K562 (cell line): ENCODE data around the gene PRM1. TPM values are rescaled to one million over a fixed set of nuclear protein-coding genes. Genes with fewer than 3 reads are reported as not detected.

Source experiments
- ADNP ChIP-seq: fragments of 200-800 bp; sonication (Bioruptor generic); IDR thresholded peaks from 2 replicates; pipeline ENCODE4 v1.6.1; 2016; ENCODE audit warnings: missing genetic modification characterization, missing compliant biosample characterization
- EP300 ChIP-seq: IDR thresholded peaks from 2 replicates; pipeline ENCODE4 v1.6.1; 2012; ENCODE audit warnings: low read length, improper control_type of control experiment
- FOXA3 ChIP-seq, 2 experiments: fragments of 450-650 bp in 1 of 2; sonication (generic) in 1 of 2; formaldehyde crosslinking; IDR thresholded peaks in 1 of 2; conservative IDR thresholded peaks in 1 of 2; 2 replicates each; pipeline versions ENCODE4 v1.4.0 to v1.8.0; 2020 to 2022; ENCODE audit warnings: mild to moderate bottlenecking in 2 of 2, missing genetic modification reagents in 1 of 2
- GATAD2A ChIP-seq: fragments of 450-650 bp; IDR thresholded peaks from 2 replicates; pipeline ENCODE4 v1.6.1; 2017
- GTF2E2 ChIP-seq: fragments of 200-800 bp; sonication (Bioruptor generic); IDR thresholded peaks from 2 replicates; pipeline ENCODE4 v1.6.1; 2016; ENCODE audit warnings: missing genetic modification characterization, missing compliant biosample characterization
- JUND ChIP-seq, 2 experiments: IDR thresholded peaks; 2 replicates in 1 of 2; 3 replicates in 1 of 2; pipeline ENCODE4 v1.6.1; 2011; ENCODE audit warnings: borderline replicate concordance in 2 of 2, low read depth in 2 of 2, low read length in 2 of 2, improper control_type of control experiment in 1 of 2, missing biosample characterization in 1 of 2, missing genetic modification characterization in 1 of 2, missing genetic modification reagents in 1 of 2
- LARP7 ChIP-seq: fragments of 450-650 bp; IDR thresholded peaks from 2 replicates; pipeline ENCODE4 v1.6.1; 2016
- MAFF ChIP-seq: IDR thresholded peaks from 2 replicates; pipeline ENCODE4 v1.6.1; 2012; ENCODE audit warnings: low read length, improper control_type of control experiment
- MAZ ChIP-seq, 2 experiments: fragments of 450-650 bp in 1 of 2; sonication (generic) in 1 of 2; formaldehyde crosslinking; IDR thresholded peaks in 1 of 2; conservative IDR thresholded peaks in 1 of 2; 2 replicates each; pipeline versions ENCODE4 v1.4.0 to v1.5.0; 2020; ENCODE audit warnings: mild to moderate bottlenecking in 1 of 2, missing genetic modification reagents in 1 of 2
- NFRKB ChIP-seq: fragments of 450-650 bp; IDR thresholded peaks from 2 replicates; pipeline ENCODE4 v1.6.1; 2016; ENCODE audit warnings: low read depth
- RAD21 ChIP-seq, 2 experiments: fragments of 250-450 bp in 1 of 2; fragments of 450-650 bp in 1 of 2; sonication (Bioruptor Pico) in 1 of 2; formaldehyde crosslinking in 1 of 2; IDR thresholded peaks in 1 of 2; conservative IDR thresholded peaks in 1 of 2; 2 replicates each; pipeline versions ENCODE4 v1.4.0 to v1.8.0; 2020 to 2022; ENCODE audit warnings: mild to moderate bottlenecking in 2 of 2, moderate library complexity in 1 of 2
- RAD51 ChIP-seq: fragments of 450-650 bp; IDR thresholded peaks from 2 replicates; pipeline ENCODE4 v1.7.1; 2016; ENCODE audit warnings: low read depth, mild to moderate bottlenecking, borderline replicate concordance
- ZNF121 ChIP-seq: sonication (generic); formaldehyde crosslinking; conservative IDR thresholded peaks from 2 replicates; pipeline ENCODE4 v1.8.0; 2022; ENCODE audit warnings: missing genetic modification reagents
- ZNF695 ChIP-seq: fragments of 450-650 bp; formaldehyde crosslinking; IDR thresholded peaks from 2 replicates; pipeline ENCODE4 v1.4.0; 2020; ENCODE audit warnings: mild to moderate bottlenecking, moderate library complexity
- polyA plus RNA-seq, 8 experiments: library from polyadenylated mRNA; depleted of rRNA in 4 of 8; stranded (reverse) in 5 of 8; unstranded in 3 of 8; fragments of >200 nt; fragmentation: Nextera tagmentation in 2 of 8; fragmentation: Illumina TruSeq in 1 of 8; extraction: Ambion mirVana in 2 of 8; extraction: Trizol in 1 of 8; gene quantifications; 2 replicates each; pipeline versions ENCODE4 v1.2.1 to v1.2.3, GENCODE V29; 2011 to 2014; ENCODE audit warnings: inconsistent platforms in 1 of 8, missing spikeins in 1 of 8
- total RNA-seq, 7 experiments: library from RNA; depleted of rRNA in 6 of 7; stranded (reverse); fragments of >200 nt in 6 of 7; fragmentation: Illumina TruSeq in 2 of 7; extraction: Trizol in 2 of 7; gene quantifications; 2 replicates each; pipeline versions ENCODE4 v1.2.1 to v1.2.3, GENCODE V29; 2011 to 2021; ENCODE audit warnings: low replicate concordance in 1 of 7
- TF ChIP-seq, protein P1 (sequence below), 3 experiments: IDR thresholded peaks in 2 of 3; conservative IDR thresholded peaks in 1 of 3; 2 replicates each; pipeline ENCODE4 v1.5.1; 2011 to 2012; ENCODE audit warnings: low read length in 3 of 3, mild to moderate bottlenecking in 3 of 3, control low read depth in 2 of 3, improper control_type of control experiment in 1 of 3, inconsistent platforms in 1 of 3, low read depth in 1 of 3, mixed read lengths in 1 of 3, moderate library complexity in 1 of 3; ENCODE audit not compliant: insufficient read depth in 2 of 3
- TF ChIP-seq, protein P2 (sequence below): sonication (generic); formaldehyde crosslinking; IDR thresholded peaks from 2 replicates; pipeline ENCODE4 v1.8.0; 2022; ENCODE audit warnings: mild to moderate bottlenecking, missing genetic modification reagents
- TF ChIP-seq, protein P3 (sequence below): fragments of 200-800 bp; sonication (Bioruptor generic); IDR thresholded peaks from 2 replicates; pipeline ENCODE4 v1.6.1; 2017; ENCODE audit warnings: missing genetic modification characterization, missing compliant biosample characterization
- TF ChIP-seq, protein P4 (sequence below), 2 experiments: fragments of 450-650 bp; IDR thresholded peaks; 2 replicates each; pipeline ENCODE4 v1.6.1; 2016
- TF ChIP-seq, protein P5 (sequence below): fragments of 250-450 bp; sonication (Bioruptor Pico); IDR thresholded peaks from 2 replicates; pipeline ENCODE4 v1.8.0; 2022; ENCODE audit warnings: moderate library complexity, mild to moderate bottlenecking, inconsistent platforms

The PRM1 gene
- total and polyA plus RNA-seq, 9 of the 15 experiments (the other 6 are each of a cell fraction or from before 2014, with no cell fraction given) = not detected

DNA sequence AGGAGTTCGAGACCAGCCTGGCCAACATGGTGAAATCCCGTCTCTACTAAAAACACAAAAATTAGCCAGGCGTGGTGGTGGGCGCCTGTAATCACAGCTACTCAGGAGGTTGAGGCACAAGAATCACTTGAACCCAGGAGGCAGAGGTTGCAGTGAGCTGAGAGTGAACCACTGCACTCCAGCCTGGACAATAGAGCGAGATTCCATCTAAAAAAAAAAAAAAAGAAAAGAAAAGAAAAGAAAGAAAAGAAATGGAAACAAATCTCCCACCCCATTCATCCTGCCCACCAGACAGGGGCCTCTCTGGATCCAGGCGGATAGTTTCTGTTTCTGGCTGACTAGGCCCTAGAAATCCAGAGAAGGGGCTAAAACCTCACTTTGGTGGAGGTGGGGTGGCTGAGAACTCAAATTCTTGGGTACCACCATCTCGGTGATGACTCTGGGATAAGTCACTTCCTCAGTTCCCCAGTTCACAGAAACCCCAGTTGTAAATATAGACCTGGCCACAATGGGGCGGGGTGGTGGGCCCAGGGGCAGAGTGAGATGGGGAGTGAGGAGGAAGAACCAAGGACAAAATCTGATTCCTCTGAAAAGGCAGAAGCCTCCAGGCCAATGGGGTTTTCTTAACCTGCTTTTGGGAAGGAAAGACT lies 47.3 kb downstream of the PRM1 start (continued):
- TF ChIP-seq, protein P1, sequence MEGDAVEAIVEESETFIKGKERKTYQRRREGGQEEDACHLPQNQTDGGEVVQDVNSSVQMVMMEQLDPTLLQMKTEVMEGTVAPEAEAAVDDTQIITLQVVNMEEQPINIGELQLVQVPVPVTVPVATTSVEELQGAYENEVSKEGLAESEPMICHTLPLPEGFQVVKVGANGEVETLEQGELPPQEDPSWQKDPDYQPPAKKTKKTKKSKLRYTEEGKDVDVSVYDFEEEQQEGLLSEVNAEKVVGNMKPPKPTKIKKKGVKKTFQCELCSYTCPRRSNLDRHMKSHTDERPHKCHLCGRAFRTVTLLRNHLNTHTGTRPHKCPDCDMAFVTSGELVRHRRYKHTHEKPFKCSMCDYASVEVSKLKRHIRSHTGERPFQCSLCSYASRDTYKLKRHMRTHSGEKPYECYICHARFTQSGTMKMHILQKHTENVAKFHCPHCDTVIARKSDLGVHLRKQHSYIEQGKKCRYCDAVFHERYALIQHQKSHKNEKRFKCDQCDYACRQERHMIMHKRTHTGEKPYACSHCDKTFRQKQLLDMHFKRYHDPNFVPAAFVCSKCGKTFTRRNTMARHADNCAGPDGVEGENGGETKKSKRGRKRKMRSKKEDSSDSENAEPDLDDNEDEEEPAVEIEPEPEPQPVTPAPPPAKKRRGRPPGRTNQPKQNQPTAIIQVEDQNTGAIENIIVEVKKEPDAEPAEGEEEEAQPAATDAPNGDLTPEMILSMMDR (IDR thresholded peaks at IDR 0.05 in 2 of 3, conservative IDR thresholded peaks at IDR 0.05 in 1 of 3; ENCODE audit: insufficient read depth in 2 of 3, low read depth in 1 of 3, low read length in 3 of 3) = peak in 2 of 3 experiments; percentile 2 to 33; a peak in 2 of 6 replicates
- TF ChIP-seq, protein P2, sequence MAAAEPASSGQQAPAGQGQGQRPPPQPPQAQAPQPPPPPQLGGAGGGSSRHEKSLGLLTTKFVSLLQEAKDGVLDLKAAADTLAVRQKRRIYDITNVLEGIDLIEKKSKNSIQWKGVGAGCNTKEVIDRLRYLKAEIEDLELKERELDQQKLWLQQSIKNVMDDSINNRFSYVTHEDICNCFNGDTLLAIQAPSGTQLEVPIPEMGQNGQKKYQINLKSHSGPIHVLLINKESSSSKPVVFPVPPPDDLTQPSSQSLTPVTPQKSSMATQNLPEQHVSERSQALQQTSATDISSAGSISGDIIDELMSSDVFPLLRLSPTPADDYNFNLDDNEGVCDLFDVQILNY (CRISPR knock-in tag) = no peak
- peak; percentile 26; the same call in 1 of the 2 replicates for TF ChIP-seq ZNF121 (CRISPR knock-in tag)
- TF ChIP-seq RAD51 = no peak
- TF ChIP-seq GATAD2A = 0 out of 2 replicates have a peak, but pooled peaks have one; percentile 20
- peak in 1 of 2 experiments; percentile 36; a peak in 2 of 4 replicates for TF ChIP-seq MAZ (CRISPR knock-in tag; conservative IDR thresholded peaks at IDR 0.05 in 1 of 2, IDR thresholded peaks at IDR 0.05 in 1 of 2)
- TF ChIP-seq LARP7 = 0 out of 2 replicates have a peak, but pooled peaks have one; percentile 59
- TF ChIP-seq NFRKB = no peak
- peak; percentile 89; the same call in 1 of the 2 replicates for TF ChIP-seq ADNP (tag)
- TF ChIP-seq, protein P3, sequence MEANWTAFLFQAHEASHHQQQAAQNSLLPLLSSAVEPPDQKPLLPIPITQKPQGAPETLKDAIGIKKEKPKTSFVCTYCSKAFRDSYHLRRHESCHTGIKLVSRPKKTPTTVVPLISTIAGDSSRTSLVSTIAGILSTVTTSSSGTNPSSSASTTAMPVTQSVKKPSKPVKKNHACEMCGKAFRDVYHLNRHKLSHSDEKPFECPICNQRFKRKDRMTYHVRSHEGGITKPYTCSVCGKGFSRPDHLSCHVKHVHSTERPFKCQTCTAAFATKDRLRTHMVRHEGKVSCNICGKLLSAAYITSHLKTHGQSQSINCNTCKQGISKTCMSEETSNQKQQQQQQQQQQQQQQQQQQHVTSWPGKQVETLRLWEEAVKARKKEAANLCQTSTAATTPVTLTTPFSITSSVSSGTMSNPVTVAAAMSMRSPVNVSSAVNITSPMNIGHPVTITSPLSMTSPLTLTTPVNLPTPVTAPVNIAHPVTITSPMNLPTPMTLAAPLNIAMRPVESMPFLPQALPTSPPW (CRISPR knock-in tag) = 0 out of 2 replicates have a peak, but pooled peaks have one; percentile 28
- 0 out of 2 replicates have a peak, but pooled peaks have one; percentile 5 for TF ChIP-seq JUND (IDR thresholded peaks at IDR 0.05; ENCODE audit: borderline replicate concordance, low read depth, low read length)
- TF ChIP-seq JUND (tag; IDR thresholded peaks at IDR 0.05; ENCODE audit: borderline replicate concordance, low read depth, low read length) = no peak; the same call in 2 of the 3 replicates
- TF ChIP-seq, protein P4, sequence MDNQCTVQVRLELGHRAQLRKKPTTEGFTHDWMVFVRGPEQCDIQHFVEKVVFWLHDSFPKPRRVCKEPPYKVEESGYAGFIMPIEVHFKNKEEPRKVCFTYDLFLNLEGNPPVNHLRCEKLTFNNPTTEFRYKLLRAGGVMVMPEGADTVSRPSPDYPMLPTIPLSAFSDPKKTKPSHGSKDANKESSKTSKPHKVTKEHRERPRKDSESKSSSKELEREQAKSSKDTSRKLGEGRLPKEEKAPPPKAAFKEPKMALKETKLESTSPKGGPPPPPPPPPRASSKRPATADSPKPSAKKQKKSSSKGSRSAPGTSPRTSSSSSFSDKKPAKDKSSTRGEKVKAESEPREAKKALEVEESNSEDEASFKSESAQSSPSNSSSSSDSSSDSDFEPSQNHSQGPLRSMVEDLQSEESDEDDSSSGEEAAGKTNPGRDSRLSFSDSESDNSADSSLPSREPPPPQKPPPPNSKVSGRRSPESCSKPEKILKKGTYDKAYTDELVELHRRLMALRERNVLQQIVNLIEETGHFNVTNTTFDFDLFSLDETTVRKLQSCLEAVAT (IDR thresholded peaks at IDR 0.05) = peak in 1 of 2 experiments; percentile 46; a peak in 1 of 4 replicates
- TF ChIP-seq RAD21 (CRISPR knock-in tag; conservative IDR thresholded peaks at IDR 0.05 in 1 of 2, IDR thresholded peaks at IDR 0.05 in 1 of 2) = 0 out of 4 replicates have a peak, but pooled peaks have one; percentile 2 to 7
- TF ChIP-seq FOXA3 (CRISPR knock-in tag; conservative IDR thresholded peaks at IDR 0.05 in 1 of 2, IDR thresholded peaks at IDR 0.05 in 1 of 2) = 0 out of 4 replicates have a peak, but pooled peaks of 1 of the 2 experiments have one; percentile 12
- TF ChIP-seq EP300 = peak; percentile 10; the same call in 1 of the 2 replicates
- TF ChIP-seq, protein P5, sequence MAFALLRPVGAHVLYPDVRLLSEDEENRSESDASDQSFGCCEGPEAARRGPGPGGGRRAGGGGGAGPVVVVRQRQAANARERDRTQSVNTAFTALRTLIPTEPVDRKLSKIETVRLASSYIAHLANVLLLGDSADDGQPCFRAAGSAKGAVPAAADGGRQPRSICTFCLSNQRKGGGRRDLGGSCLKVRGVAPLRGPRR (CRISPR knock-in tag) = 0 out of 2 replicates have a peak, but pooled peaks have one; percentile 23
- no peak for TF ChIP-seq ZNF695
- TF ChIP-seq GTF2E2 (tag) = no peak
- no peak for TF ChIP-seq MAFF
- TF ChIP-seq, all 486 proteins: peak for 17
